ENCODE results near the gene CPEB2.

GRCh38 chr4:15088394-15089035 lies 86.2 kb downstream of the CPEB2 start:
- TF ChIP-seq CTCF (IDR thresholded peaks at IDR 0.05), result no peak
- TF ChIP-seq POLR2A (IDR thresholded peaks at IDR 0.05), result no peak
